HUDEP-2 (cell line): ENCODE data around the gene SETSIP.
"Not testable (repeated sequence)": the region's sequence is repeated elsewhere in the genome, so short reads cannot be mapped to it uniquely, and the experiment has no call there.

Experiments
- DNase-seq, 76 experiments: peaks; one replicate each; lab custom pipeline; 2025; ENCODE audit not compliant: unreplicated experiment in 76 of 76; lab: John Stamatoyannopoulos, UW

SETSIP gene

DNA sequence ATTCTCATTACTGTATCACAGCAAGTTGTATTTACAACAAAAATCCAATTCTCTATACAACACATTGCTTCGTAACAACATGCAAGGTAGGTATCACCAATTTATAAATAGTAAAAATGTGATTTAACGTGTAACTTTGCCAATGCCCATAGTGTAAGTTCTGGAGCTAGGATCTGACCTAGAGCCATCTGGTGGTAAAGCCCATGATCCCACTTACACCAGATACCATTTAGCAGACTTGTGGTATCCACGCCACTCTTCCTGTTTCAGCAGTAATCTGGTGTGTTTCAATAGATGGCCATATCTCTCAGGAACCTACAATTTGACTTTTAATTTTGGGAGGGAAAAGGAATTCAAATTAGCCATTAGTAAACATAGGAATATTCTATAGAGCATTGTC, 10.2 kb downstream of the SETSIP start:
- no peak for DNase-seq

DNA sequence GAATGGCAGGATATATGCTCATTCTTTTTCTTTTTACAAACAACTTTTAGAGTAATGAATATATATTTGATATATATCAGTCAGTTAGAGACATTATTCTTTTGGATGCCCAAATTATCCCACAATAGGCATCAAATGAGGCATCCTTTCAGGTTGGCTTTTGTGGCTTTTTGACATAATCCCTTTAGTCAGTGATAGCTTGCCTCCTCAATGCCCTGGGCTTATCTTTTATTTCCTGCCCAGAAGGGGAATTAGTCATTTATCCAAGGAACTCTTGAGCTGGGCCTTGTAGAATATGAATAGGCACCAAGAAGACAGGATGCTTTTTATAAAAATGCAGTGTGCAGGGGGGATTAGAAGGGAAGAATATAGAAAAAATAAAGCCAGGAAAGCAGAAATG, 23.3 kb downstream of the SETSIP start:
- DNase-seq: no peak

DNA sequence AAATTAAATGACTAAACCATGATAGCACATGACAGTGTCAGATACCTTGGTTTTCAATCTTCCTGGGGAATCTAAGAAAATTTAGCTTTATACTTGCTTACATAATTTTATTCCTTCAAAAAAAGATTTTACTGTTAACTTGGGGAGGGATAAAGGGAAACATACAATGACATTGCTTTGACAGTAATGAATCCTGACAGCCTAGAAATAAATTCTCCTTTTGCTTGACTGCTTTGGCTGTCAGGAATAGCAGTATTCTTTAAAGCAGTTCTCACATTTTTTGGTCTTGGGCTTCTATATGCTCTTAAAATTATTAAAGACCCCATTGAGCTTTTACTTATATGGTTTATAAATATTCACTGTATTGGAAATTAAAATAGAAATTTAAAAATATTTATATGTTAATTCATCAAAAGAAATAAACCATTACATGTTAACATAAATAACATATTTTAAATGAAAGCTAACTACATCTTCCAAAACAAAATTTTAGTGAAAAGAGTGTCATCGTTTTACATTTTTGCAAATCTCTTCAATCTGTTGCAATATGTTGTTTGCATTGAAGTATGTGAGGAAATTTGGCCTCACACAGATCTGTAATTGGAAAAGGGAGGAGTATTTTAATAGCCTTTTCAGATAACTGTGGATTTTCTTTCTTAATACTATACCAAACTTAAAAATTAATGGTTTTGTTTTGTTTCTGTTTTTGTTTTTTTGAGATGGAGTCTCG, 29.3 kb downstream of the SETSIP start:
- DNase-seq: no peak

DNA sequence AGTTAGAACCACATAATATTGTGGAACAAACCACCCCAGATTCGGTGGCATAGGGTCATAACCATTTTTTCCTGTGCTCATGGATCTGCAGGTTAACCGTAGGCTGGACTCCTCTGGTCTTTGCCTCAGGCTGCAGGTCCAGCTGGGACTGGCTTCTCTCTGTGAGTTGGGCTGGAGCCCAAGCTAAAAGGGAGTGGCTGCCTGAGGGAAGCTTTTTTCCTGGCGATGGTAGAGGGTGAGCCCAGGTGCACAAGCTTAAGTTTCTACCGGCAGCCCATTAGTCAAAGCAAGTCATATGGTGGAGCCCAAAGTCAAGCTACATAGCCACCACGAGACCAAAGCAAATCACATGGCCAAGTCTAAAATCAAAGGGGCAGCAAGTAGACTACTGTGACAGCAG, 31.6 kb downstream of the SETSIP start:
- no peak for DNase-seq

DNA sequence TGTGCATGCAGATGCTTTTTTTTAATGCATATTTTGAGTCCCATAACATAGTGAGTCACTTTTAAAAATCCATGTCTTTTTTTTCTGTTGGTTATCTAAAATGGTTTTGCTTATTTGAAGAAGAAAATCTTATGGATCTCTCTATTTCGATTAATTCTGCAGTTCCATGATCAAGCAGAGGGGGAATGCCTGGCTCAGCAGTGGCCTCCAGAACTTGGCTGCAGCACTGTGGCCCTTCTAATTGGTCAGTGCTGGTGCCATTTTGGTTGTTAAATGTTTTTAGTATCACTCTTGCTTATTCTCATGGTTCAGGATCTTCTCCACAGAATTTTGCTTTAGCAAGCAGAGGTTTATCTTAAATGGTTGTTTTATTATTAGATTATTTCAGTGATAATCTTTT, 34.2 kb downstream of the SETSIP start:
- no peak for DNase-seq

GRCh38 chr1:92038695-92039346, 36.4 kb downstream of the SETSIP start:
- no peak for DNase-seq

DNA sequence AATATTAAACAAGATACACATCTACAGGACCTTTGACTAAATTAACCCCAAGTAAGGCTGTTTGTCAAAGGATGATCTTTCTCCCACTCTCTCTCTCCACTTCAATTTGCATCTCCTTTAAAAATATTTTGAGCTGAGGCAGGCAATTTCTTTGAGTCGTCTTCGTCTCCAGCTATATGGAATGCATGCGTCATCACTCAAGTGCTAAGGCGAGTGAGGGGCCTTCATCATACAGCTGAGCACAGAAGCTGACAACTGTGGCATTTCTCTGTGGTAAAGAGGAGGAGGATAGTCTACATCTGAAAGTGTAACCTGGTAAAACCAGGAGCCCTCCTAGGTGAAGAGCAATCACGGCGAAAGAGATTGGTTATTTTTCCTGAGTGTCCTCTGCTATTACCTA, 37.8 kb downstream of the SETSIP start:
- DNase-seq: no peak

DNA sequence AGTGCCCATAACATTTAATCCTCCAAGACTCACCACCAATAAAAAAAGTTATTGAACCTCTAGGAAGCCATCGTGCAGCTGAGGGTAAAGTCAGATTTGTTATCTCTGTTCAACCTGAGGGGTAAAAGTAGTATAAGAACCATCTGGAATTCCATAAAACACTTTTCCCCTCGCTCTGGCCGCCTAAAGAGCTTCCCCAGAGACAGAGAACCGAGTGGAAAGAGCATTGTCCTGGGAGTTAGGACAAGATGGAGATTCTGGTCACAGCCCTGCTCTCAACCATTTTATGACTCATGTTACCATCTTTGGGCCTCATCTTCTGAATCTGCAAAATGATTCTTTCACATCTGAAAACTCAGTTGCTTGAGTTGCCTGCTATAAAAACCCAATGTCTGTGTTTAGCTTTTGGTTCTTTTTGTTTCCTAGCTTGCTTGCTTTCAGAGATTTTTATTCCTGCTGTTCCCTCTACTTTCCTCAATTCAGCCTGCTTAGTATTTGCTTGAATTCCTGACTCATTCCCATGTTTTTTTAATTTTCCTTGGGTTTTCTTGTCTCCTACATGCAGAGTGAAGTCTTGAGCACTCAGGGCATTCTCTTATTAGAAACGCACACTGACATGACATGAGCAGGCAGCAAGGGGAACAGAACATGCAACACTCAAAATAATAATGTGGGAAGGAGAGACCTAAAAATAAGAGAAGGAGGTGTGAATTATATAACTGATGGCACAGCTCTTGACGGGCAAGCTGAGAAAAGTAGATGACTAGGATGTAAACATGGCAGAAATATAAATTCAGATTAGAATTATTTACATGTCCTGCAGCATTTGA, 43.7 kb downstream of the SETSIP start:
- DNase-seq: no peak

GRCh38 chr1:92030656-92031107, 44.5 kb downstream of the SETSIP start:
- peak in 1 of 76 experiments; percentile 1 for DNase-seq

GRCh38 chr1:92029241-92029922, 45.8 kb downstream of the SETSIP start:
- DNase-seq: no peak

DNA sequence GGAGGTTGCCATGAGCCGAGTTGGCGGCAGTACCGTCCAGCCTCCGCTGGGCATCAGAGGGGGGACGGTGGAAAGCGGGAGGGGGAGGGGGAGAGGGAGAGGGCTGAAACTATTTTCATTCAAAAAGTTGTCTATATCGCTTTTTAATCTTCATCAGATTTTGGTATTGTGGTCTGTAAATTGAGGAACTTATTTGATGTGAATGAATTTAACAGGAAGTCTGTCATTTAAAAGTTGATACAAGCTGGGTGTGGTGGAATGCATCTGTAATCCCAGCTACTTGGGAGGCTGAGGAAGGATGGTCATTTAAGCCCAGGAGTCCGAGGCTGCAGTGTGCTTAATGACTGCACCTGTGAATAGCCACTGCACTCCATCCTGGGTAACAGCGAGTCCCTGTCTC, 48.4 kb downstream of the SETSIP start:
- DNase-seq: no peak

DNA sequence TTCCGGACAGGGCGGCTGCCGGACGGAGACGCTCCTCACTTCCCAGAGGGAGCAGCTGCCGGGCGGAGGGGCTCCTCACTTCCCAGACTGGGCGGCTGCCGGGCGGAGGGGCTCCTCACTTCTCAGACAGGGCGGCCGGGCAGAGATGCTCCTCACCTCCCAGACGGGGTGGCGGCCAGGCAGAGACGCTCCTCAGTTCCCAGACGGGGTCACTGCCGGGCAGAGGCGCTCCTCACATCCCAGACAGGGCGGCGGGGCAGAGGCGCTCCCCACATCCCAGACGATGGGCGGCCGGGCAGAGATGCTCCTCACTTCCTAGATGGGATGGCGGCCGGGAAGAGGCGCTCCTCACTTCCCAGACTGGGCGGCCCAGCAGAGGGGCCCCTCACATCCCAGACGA, 49.2 kb downstream of the SETSIP start:
- DNase-seq: not testable (repeated sequence)
